GM18868 (cell line): Measurements from ENCODE around the gene PLPPR3.
"Not testable (repeated sequence)": the region's sequence is repeated elsewhere in the genome, so short reads cannot be mapped to it uniquely, and the experiment has no call there.

ENCODE experiments used
- ATAC-seq: cut with Tn5 transposase; IDR thresholded peaks from one replicate; pipeline ENCODE4 v1.9.1; 2021; ENCODE audit warnings: mild to moderate bottlenecking, moderate library complexity; ENCODE audit not compliant: unreplicated experiment

PLPPR3 gene

GRCh38 chr19:854549-854948 lies 32.8 kb upstream of the PLPPR3 start:
- ATAC-seq, result no peak

GRCh38 chr19:853614-854220 lies 32.0 kb upstream of the PLPPR3 start:
- not testable (repeated sequence) for ATAC-seq

GRCh38 chr19:853014-853585 lies 31.3 kb upstream of the PLPPR3 start:
- no peak for ATAC-seq

- ATAC-seq, result no peak
These were observed 30.6 kb upstream of the PLPPR3 start, which contains the start of gene ELANE for GRCh38 chr19:852136-853013. ELANE (plus strand) TSS chr19:852303; CDS start chr19:852329, 26 bp downstream.

- no peak for ATAC-seq
These were observed 29.2 kb upstream of the PLPPR3 start for GRCh38 chr19:850979-851335.

- ATAC-seq, result no peak
These were observed 28.6 kb upstream of the PLPPR3 start for GRCh38 chr19:850221-850978.

GRCh38 chr19:849195-849594 lies 27.4 kb upstream of the PLPPR3 start:
- ATAC-seq, result not testable (repeated sequence)

GRCh38 chr19:848386-848921 lies 26.7 kb upstream of the PLPPR3 start:
- ATAC-seq, result no peak

GRCh38 chr19:845707-846521 lies 24.2 kb upstream of the PLPPR3 start:
- ATAC-seq, result no peak

- ATAC-seq, result no peak
These were observed 22.8 kb upstream of the PLPPR3 start for GRCh38 chr19:844546-844971.

GRCh38 chr19:843836-844545 lies 22.2 kb upstream of the PLPPR3 start:
- no peak for ATAC-seq

- ATAC-seq, result no peak
These were observed 21.6 kb upstream of the PLPPR3 start for GRCh38 chr19:843180-843835.

GRCh38 chr19:842802-843179 lies 21.0 kb upstream of the PLPPR3 start:
- not testable (repeated sequence) for ATAC-seq

- ATAC-seq, result no peak
These were observed 18.9 kb upstream of the PLPPR3 start, which contains the start of gene PRTN3 for GRCh38 chr19:840519-841206. PRTN3 (plus strand) TSS chr19:840999; CDS start chr19:841009, 10 bp downstream.

- no peak for ATAC-seq
These were observed 13.6 kb upstream of the PLPPR3 start for GRCh38 chr19:835210-835810.

- no peak for ATAC-seq
These were observed 12.5 kb upstream of the PLPPR3 start for GRCh38 chr19:834216-834615.

GRCh38 chr19:831407-832369 lies 9.9 kb upstream of the PLPPR3 start:
- ATAC-seq, result no peak
